Skeletal muscle cell (primary cell): Measurements from ENCODE around the gene APLF.
"Not testable (repeated sequence)": the region's sequence is repeated elsewhere in the genome, so short reads cannot be mapped to it uniquely, and the experiment has no call there.

ENCODE experiments used
- DNase-seq: peaks from one replicate; pipeline ENCODE4 v3.0.0-alpha.2; 2010; ENCODE audit warnings: low read depth
- H3K4me3 ChIP-seq: 2 replicates; pipeline ENCODE4 v1.5.1; 2011; ENCODE audit warnings: low read depth, mild to moderate bottlenecking, control low read depth, low read length, moderate library complexity

The APLF gene

GRCh38 chr2:68564426-68564825, 97.0 kb downstream of the APLF start:
- H3K4me3 ChIP-seq: no peak overlapping the region
- DNase-seq: no peak

- no peak overlapping the region for H3K4me3 ChIP-seq
- no peak for DNase-seq
These were observed 97.9 kb downstream of the APLF start for GRCh38 chr2:68565273-68565672.

GRCh38 chr2:68565858-68566257, 98.5 kb downstream of the APLF start:
- H3K4me3 ChIP-seq: no peak overlapping the region
- DNase-seq: no peak

GRCh38 chr2:68566362-68566761, 99.0 kb downstream of the APLF start:
- no peak overlapping the region for H3K4me3 ChIP-seq
- DNase-seq: no peak

GRCh38 chr2:68568116-68568515, 100.7 kb downstream of the APLF start:
- no peak overlapping the region for H3K4me3 ChIP-seq
- no peak for DNase-seq

GRCh38 chr2:68569604-68570003, 102.2 kb downstream of the APLF start:
- no peak for DNase-seq
- H3K4me3 ChIP-seq: no peak overlapping the region

- not testable (repeated sequence) for H3K4me3 ChIP-seq, DNase-seq
These were observed 103.0 kb downstream of the APLF start for GRCh38 chr2:68570434-68570833.

GRCh38 chr2:68574202-68574791, 106.9 kb downstream of the APLF start:
- DNase-seq: no peak
- H3K4me3 ChIP-seq: no peak overlapping the region

- DNase-seq: peak; percentile 51
- no peak overlapping the region for H3K4me3 ChIP-seq
These were observed 109.8 kb downstream of the APLF start for GRCh38 chr2:68577183-68577582.

- no peak overlapping the region for H3K4me3 ChIP-seq
- DNase-seq: no peak
These were observed 112.3 kb downstream of the APLF start for GRCh38 chr2:68579689-68580088.

- no peak for DNase-seq
- no peak overlapping the region for H3K4me3 ChIP-seq
These were observed 121.2 kb downstream of the APLF start for GRCh38 chr2:68588589-68588988.

- no peak for DNase-seq
- no peak overlapping the region for H3K4me3 ChIP-seq
These were observed 122.6 kb downstream of the APLF start for GRCh38 chr2:68589963-68590362.

GRCh38 chr2:68590702-68591101, 123.3 kb downstream of the APLF start:
- DNase-seq: no peak
- H3K4me3 ChIP-seq: no peak overlapping the region

GRCh38 chr2:68591225-68591624, 123.8 kb downstream of the APLF start:
- H3K4me3 ChIP-seq: no peak overlapping the region
- DNase-seq: no peak

GRCh38 chr2:68594041-68594440, 126.7 kb downstream of the APLF start:
- no peak overlapping the region for H3K4me3 ChIP-seq
- DNase-seq: no peak

- DNase-seq: peak; percentile 4
- no peak overlapping the region for H3K4me3 ChIP-seq
These were observed 127.5 kb downstream of the APLF start for GRCh38 chr2:68594674-68595492.

GRCh38 chr2:68595493-68595785, 128.1 kb downstream of the APLF start:
- DNase-seq, H3K4me3 ChIP-seq: not testable (repeated sequence)

- not testable (repeated sequence) for DNase-seq, H3K4me3 ChIP-seq
These were observed 133.1 kb downstream of the APLF start for GRCh38 chr2:68600495-68600894.

- no peak for DNase-seq
- no peak overlapping the region for H3K4me3 ChIP-seq
These were observed 135.7 kb downstream of the APLF start for GRCh38 chr2:68603059-68603458.

GRCh38 chr2:68604077-68604476, 136.7 kb downstream of the APLF start:
- H3K4me3 ChIP-seq: no peak overlapping the region
- no peak for DNase-seq

GRCh38 chr2:68605939-68606338, 138.6 kb downstream of the APLF start:
- DNase-seq: no peak
- no peak overlapping the region for H3K4me3 ChIP-seq
